Osteocyte (in vitro differentiated cells): Measurements from ENCODE around the gene CX3CL1. TPM values are rescaled to one million over a fixed set of nuclear protein-coding genes. Genes with fewer than 3 reads are reported as not detected.
"Not testable (repeated sequence)": the region's sequence is repeated elsewhere in the genome, so short reads cannot be mapped to it uniquely, and the experiment has no call there.

ENCODE experiments used
- DNase-seq: peaks from one replicate; pipeline ENCODE4 v3.0.0; 2021; ENCODE audit warnings: mixed read lengths; ENCODE audit not compliant: unreplicated experiment; ENCODE audit errors: extremely low spot score
- H3K27ac Mint-ChIP-seq: one replicate; pipeline ENCODE4 v1.8.0; 2021; ENCODE audit warnings: mild to moderate bottlenecking, mixed read lengths; ENCODE audit not compliant: unreplicated experiment
- H3K27me3 Mint-ChIP-seq: one replicate; pipeline ENCODE4 v1.8.0; 2021; ENCODE audit warnings: mixed read lengths; ENCODE audit not compliant: unreplicated experiment
- H3K36me3 Mint-ChIP-seq: one replicate; pipeline ENCODE4 v1.8.0; 2021; ENCODE audit warnings: mixed read lengths; ENCODE audit not compliant: unreplicated experiment
- H3K4me1 Mint-ChIP-seq: one replicate; pipeline ENCODE4 v1.8.0; 2021; ENCODE audit warnings: mixed read lengths; ENCODE audit not compliant: unreplicated experiment
- H3K4me3 Mint-ChIP-seq: one replicate; pipeline ENCODE4 v1.8.0; 2021; ENCODE audit warnings: mild to moderate bottlenecking, moderate library complexity, mixed read lengths; ENCODE audit not compliant: unreplicated experiment
- H3K9me3 Mint-ChIP-seq: one replicate; pipeline ENCODE4 v1.8.0; 2021; ENCODE audit warnings: mixed read lengths; ENCODE audit not compliant: unreplicated experiment
- total RNA-seq: library from RNA; stranded (reverse); gene quantifications from 2 replicates; pipeline ENCODE4 v1.2.1, GENCODE V29; 2021
- TF ChIP-seq, protein P1 (sequence below): fragments of 200-600 bp; sonication (generic); IDR thresholded peaks from 2 replicates; pipeline ENCODE4 v1.5.0; 2021; ENCODE audit warnings: antibody characterized with exemption, mild to moderate bottlenecking, moderate library complexity

CX3CL1 gene
- total RNA-seq, 1 donor from 2014 or later = 2.3 TPM

DNA sequence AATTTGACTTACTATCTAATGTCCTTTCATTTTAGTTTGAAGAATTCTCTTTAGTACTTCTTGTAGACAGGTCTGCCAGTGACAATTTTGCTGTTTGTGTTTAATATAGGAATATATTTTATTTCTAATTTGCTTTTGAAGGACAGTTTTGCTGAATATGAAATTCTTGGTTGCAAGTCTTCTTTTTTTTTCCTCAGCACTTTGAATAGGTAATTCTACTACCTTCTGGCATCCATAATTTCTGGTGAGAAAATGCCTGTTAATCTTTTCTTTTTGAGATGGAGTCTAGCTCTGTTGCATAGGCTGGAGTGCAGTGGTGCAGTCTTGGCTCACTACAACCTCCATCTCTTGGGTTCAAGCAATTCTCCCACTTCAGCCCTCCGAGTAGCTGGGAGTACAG, 38.9 kb upstream of the CX3CL1 start:
- peaks cover 81% of the 10 kb centered on the region for H3K27me3 Mint-ChIP-seq

DNA sequence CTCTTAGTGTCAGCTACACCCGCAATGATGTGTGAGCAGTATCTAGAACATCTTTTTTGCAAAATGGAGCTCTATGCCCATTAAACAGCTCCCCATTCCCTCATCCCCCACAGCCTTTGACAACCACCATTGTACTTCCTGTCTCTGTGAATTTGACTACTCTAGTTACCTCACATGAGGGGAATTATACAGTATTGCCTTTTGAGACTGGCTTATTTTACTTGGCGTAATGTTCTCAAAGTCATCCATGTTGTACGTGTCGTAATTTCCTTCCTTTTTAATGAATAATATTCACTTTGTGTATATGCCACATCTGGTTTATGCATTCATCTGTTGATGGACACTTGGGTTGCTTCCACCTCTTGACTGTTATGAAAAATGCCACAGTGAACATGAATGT, 36.9 kb upstream of the CX3CL1 start:
- H3K9me3 Mint-ChIP-seq = peaks cover 16% of the 10 kb centered on the region
- H3K36me3 Mint-ChIP-seq = no peaks in the 10 kb centered on the region
- H3K27me3 Mint-ChIP-seq = peaks cover 74% of the 10 kb centered on the region
- TF ChIP-seq, protein P1, sequence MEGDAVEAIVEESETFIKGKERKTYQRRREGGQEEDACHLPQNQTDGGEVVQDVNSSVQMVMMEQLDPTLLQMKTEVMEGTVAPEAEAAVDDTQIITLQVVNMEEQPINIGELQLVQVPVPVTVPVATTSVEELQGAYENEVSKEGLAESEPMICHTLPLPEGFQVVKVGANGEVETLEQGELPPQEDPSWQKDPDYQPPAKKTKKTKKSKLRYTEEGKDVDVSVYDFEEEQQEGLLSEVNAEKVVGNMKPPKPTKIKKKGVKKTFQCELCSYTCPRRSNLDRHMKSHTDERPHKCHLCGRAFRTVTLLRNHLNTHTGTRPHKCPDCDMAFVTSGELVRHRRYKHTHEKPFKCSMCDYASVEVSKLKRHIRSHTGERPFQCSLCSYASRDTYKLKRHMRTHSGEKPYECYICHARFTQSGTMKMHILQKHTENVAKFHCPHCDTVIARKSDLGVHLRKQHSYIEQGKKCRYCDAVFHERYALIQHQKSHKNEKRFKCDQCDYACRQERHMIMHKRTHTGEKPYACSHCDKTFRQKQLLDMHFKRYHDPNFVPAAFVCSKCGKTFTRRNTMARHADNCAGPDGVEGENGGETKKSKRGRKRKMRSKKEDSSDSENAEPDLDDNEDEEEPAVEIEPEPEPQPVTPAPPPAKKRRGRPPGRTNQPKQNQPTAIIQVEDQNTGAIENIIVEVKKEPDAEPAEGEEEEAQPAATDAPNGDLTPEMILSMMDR = no peak
- H3K4me3 Mint-ChIP-seq = no peak overlapping the region
- DNase-seq = peak; percentile 10
- H3K27ac Mint-ChIP-seq = no peak overlapping the region
- H3K4me1 Mint-ChIP-seq = peaks cover 8% of the 10 kb centered on the region

More for the DNA sequence above, 38.9 kb upstream of the CX3CL1 start:
- Mint-ChIP-seq H3K4me3 (no peak overlapping the region), H3K27ac (no peak overlapping the region), H3K9me3 (peaks cover 11% of the 10 kb centered on the region), H3K36me3 (no peaks in the 10 kb centered on the region), H3K4me1 (peaks cover 1% of the 10 kb centered on the region)
- TF ChIP-seq, protein P1 = no peak
- DNase-seq = no peak

DNA sequence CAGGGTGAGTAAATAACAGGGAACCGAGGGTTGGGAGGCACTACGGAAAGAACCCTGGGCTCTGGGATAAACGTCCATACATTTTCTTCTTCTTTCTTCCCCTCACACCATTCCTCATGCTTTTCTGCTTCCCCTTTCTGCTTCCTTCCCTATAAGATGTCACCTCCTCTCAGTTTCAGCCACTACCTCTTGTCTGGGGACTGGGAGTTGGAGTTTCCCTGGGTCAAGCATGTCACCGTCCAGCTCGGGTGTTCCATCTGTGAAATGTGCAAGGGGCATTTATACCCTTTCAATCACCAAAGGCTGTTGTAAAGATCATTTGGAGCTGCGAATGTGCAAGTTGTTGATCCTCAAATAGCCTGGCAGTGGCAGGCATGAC, 31.2 kb upstream of the CX3CL1 start:
- peak overlapping the region; percentile 80 for H3K27ac Mint-ChIP-seq
- H3K9me3 Mint-ChIP-seq = peaks cover 6% of the 10 kb centered on the region
- TF ChIP-seq, protein P1 = no peak
- peaks cover 48% of the 10 kb centered on the region for H3K27me3 Mint-ChIP-seq
- no peak overlapping the region for H3K4me3 Mint-ChIP-seq
- no peaks in the 10 kb centered on the region for H3K36me3 Mint-ChIP-seq
- H3K4me1 Mint-ChIP-seq = peaks cover 28% of the 10 kb centered on the region
- peak; percentile 32 for DNase-seq

GRCh38 chr16:57341441-57342303, 30.6 kb upstream of the CX3CL1 start:
- H3K4me1 Mint-ChIP-seq = peaks cover 28% of the 10 kb centered on the region
- peak; percentile 76 for DNase-seq

DNA sequence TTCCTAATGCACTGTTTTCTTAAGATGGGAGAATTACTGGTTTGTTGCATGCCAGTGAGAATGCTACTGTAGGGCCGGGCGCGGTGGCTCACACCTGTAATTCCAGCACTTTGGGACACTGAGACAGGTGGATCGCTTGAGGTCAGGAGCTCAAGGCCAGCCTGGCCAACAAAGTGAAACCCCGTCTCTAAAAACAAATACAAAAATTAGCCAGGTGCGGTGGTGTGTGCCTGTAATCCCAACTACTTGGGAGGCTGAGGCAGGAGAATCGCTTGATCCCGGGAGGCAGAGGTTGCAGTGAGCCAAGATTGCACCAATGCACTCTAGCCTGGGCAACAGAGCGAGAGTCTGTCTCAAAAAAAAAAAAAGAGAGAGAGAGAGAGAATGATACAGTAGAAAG, 29.7 kb upstream of the CX3CL1 start:
- peak; percentile 44 for DNase-seq
- not testable (repeated sequence) for H3K27ac Mint-ChIP-seq

More at GRCh38 chr16:57341441-57342303, 30.6 kb upstream of the CX3CL1 start:
- TF ChIP-seq, protein P1 = no peak
- H3K27me3 Mint-ChIP-seq = peaks cover 51% of the 10 kb centered on the region
- peaks cover 8% of the 10 kb centered on the region for H3K9me3 Mint-ChIP-seq
- H3K36me3 Mint-ChIP-seq = peaks cover 2% of the 10 kb centered on the region
- peak overlapping the region; percentile 26 for H3K4me3 Mint-ChIP-seq
- H3K27ac Mint-ChIP-seq = peak overlapping the region; percentile 80

More for the DNA sequence above, 29.7 kb upstream of the CX3CL1 start:
- H3K36me3 Mint-ChIP-seq, H3K4me3 Mint-ChIP-seq: not testable (repeated sequence)
- peaks cover 57% of the 10 kb centered on the region for H3K27me3 Mint-ChIP-seq
- H3K9me3 Mint-ChIP-seq = peaks cover 17% of the 10 kb centered on the region
- H3K4me1 Mint-ChIP-seq = peaks cover 28% of the 10 kb centered on the region
